H1 (cell line): ENCODE measurements around the gene ARHGAP27. TPM values are rescaled to one million over a fixed set of nuclear protein-coding genes. Genes with fewer than 3 reads are reported as not detected.

ENCODE experiments used
- BCL11A ChIP-seq, 2 experiments: IDR thresholded peaks; one replicate each; pipeline ENCODE4 v1.6.1; 2011; ENCODE audit warnings: low read depth in 2 of 2, low read length in 2 of 2, mild to moderate bottlenecking in 2 of 2
- EP300 ChIP-seq, 2 experiments: IDR thresholded peaks; 1 replicate in 1 of 2; 2 replicates in 1 of 2; pipeline ENCODE4 v1.6.1; 2011 to 2012; ENCODE audit warnings: low read depth in 2 of 2, low read length in 2 of 2, mild to moderate bottlenecking in 2 of 2, borderline replicate concordance in 1 of 2, inconsistent platforms in 1 of 2, moderate library complexity in 1 of 2
- NANOG ChIP-seq: IDR thresholded peaks from 2 replicates; pipeline ENCODE4 v1.6.1; 2011; ENCODE audit warnings: low read length, low read depth, mild to moderate bottlenecking, inconsistent platforms; ENCODE audit not compliant: insufficient read depth, poor library complexity, severe bottlenecking
- SIN3A ChIP-seq, 2 experiments: IDR thresholded peaks in 1 of 2; conservative IDR thresholded peaks in 1 of 2; 2 replicates each; pipeline ENCODE4 v1.6.1; 2011 to 2012; ENCODE audit warnings: low read length in 2 of 2, improper control_type of control experiment in 1 of 2, low read depth in 1 of 2, mild to moderate bottlenecking in 1 of 2
- TAF1 ChIP-seq: IDR thresholded peaks from 2 replicates; pipeline ENCODE4 v1.6.1; 2011; ENCODE audit warnings: mild to moderate bottlenecking, low read depth, low read length
- polyA plus RNA-seq, 7 experiments: library from polyadenylated mRNA; depleted of rRNA in 3 of 7; stranded (reverse) in 5 of 7; unstranded in 2 of 7; fragments of >200 nt in 5 of 7; fragments of 200-250 nt in 2 of 7; gene quantifications; 1 replicate in 5 of 7; 2 replicates in 1 of 7; 4 replicates in 1 of 7; pipeline versions ENCODE4 v1.2.1 to v1.2.3, GENCODE V29; 2011 to 2013; ENCODE audit warnings: missing spikeins in 2 of 7, mixed read lengths in 2 of 7
- total RNA-seq: library from RNA; stranded (reverse); fragmentation: NEBNext Ultra II Directional; extraction: Animal tissue kit (Norgen Biotek cat#: 25700); gene quantifications from 2 replicates; pipeline ENCODE4 v1.2.1, GENCODE V29; 2021

ARHGAP27 gene
- total and polyA plus RNA-seq, 2 of the 8 experiments (the other 6 are each of a cell fraction or from before 2014, with no cell fraction given), result 11.6 to 13.1 TPM

DNA sequence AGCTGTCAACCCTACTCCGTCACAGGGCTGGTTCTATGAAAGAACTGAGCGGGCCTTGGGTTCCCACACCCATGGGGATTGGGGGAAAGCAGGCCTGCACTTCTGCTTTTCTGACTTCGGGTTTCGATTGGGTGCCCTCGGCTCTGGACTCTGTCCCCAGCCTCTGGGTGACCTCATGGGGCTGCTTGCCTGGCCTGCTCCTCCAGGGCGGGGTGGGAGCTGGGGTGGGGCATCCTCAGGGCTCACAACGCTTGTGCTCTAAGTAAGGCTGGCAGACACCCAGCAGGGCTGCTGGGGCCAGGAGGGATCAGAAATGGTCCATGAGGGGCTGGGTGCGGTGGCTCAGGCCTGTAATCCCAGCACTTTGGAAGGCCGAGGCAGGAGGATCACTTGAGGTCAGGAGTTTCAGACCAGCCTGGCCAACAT is 19.2 kb downstream of the ARHGAP27 start (continued):
- no peak for TF ChIP-seq BCL11A (IDR thresholded peaks at IDR 0.05; ENCODE audit: low read depth in 2 of 2, low read length in 2 of 2)
- no peak for TF ChIP-seq NANOG
- no peak for TF ChIP-seq EP300 (IDR thresholded peaks at IDR 0.05; ENCODE audit: borderline replicate concordance in 1 of 2, low read depth in 2 of 2, low read length in 2 of 2)
- no peak for TF ChIP-seq SIN3A (conservative IDR thresholded peaks at IDR 0.05 in 1 of 2, IDR thresholded peaks at IDR 0.05 in 1 of 2; ENCODE audit: low read depth in 1 of 2, low read length in 2 of 2)
- no peak for TF ChIP-seq TAF1
